ENCODE data around the gene IFT20.

Gene IFT20

DNA sequence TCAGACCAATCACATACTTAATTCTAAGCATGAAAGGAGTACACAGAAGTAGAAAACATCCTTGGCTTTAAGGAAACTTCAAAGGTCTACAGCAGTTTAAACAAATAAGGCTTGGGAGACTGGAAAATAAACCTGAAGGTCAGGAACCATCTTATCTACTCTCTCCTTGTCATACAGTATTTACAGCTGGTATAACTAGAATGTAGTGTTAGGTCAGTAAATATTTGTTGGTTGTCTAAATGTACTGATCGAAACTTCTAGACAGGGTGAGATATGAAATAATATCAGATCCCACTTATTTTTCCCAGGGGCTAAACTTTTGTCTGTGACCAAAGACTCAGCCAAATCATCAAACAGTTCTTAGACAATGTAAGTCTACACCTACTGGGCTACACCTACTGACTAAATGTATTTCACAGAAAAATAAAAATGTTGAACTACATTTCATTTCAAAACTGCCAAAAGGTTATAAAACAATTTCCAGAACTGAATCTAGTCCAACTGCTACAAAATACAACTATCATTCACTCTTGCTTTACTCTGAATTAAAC lies 43.4 kb downstream of the IFT20 start:
- Histone ChIP-seq H3K9ac (ENCODE audit: low read depth, low read length) (no peak overlapping the region), H3K4me1 (ENCODE audit: insufficient read depth, low read length) (no peaks in the 10 kb centered on the region), H3K9me3 (ENCODE audit: control insufficient read depth, insufficient read depth, low read length) (no peaks in the 10 kb centered on the region), H3K36me3 (ENCODE audit: insufficient read depth, low read length) (no peaks in the 10 kb centered on the region)

DNA sequence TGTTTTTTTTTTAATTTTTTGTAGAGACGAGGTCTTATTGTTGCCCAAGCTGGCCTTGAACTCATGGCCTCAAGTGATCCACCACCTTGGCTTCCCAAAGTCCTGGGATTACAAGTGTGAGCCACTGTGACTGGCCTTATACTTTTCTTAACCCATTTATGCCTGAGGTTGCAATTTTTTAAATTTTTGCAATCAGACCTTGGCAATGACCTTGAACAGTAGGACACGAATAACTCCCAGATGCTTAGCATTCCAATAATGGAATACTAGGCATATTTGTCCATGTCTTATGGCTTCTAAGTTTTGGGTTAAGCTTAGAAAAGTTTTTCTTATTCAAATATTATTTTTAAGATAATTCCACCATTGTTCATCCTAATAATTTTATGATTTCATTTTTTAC lies 44.6 kb downstream of the IFT20 start:
- H3K9ac ChIP-seq (ENCODE audit: low read depth, low read length) = no peak overlapping the region
- no peaks in the 10 kb centered on the region for H3K4me1 ChIP-seq (ENCODE audit: insufficient read depth, low read length)
- no peaks in the 10 kb centered on the region for H3K36me3 ChIP-seq (ENCODE audit: insufficient read depth, low read length)
- no peaks in the 10 kb centered on the region for H3K9me3 ChIP-seq (ENCODE audit: control insufficient read depth, insufficient read depth, low read length)

DNA sequence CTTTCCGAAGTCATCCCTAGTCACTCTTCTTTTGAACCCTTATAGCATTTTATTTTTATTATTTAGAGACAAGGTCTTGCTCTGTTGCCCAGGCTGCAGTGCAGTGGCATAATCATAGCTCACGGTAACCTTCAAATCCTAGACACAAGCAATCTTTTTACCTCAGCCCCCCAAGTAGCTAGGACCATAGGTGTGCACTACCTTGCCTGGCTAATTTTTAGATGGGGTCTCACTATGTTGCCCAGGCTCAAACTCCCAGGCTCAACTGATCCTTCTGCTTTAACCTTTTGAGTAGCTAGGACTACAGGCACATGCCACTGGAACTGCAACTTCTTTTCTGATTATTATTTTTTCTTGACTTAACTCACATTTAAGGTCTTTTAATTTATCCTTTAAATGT lies 49.3 kb downstream of the IFT20 start:
- Histone ChIP-seq H3K9me3 (ENCODE audit: control insufficient read depth, insufficient read depth, low read length) (no peaks in the 10 kb centered on the region), H3K4me1 (ENCODE audit: insufficient read depth, low read length) (peaks cover 11% of the 10 kb centered on the region), H3K9ac (ENCODE audit: low read depth, low read length) (no peak overlapping the region), H3K36me3 (ENCODE audit: insufficient read depth, low read length) (no peaks in the 10 kb centered on the region)

DNA sequence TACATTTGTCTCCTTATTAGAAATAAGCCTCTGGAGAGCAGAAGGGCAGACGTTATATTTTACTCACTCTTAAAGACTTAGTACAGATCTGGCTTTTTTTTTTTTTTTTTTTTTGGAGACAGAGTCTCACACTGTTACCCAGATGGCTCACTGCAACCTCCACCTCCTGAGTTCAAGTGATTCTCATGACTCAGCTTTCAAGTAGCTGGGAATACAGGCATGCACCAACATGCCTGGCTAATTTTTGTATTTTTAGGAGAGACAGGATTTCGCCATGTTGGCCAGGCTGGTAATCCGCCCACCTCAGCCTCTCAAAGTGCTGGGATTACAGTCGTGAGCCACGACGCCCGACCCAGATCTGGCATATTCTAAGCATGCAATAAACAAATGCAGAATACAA lies 52.7 kb downstream of the IFT20 start:
- no peak overlapping the region for H3K9ac ChIP-seq (ENCODE audit: low read depth, low read length)
- H3K36me3 ChIP-seq (ENCODE audit: insufficient read depth, low read length) = no peaks in the 10 kb centered on the region
- no peaks in the 10 kb centered on the region for H3K9me3 ChIP-seq (ENCODE audit: control insufficient read depth, insufficient read depth, low read length)
- H3K4me1 ChIP-seq (ENCODE audit: insufficient read depth, low read length) = peaks cover 11% of the 10 kb centered on the region

DNA sequence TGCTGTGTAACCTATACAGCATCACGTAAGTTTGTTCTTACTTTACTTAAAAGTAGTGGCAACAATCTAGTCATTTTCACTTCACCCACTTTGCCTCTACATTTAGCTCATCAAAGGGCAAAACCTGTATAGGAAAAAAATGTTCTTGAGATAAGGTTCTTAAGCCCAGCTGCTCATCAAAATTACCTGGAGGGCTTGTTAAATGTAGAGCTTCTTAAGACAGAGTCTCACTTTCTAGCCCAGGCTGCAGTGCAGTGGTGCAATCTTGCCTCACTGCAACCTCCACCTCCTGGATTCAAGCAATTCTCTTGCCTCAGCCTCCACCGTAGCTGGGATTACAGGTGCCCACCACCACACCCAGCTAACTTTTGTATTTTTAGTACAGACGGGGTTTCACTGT lies 54.4 kb downstream of the IFT20 start:
- Histone ChIP-seq H3K4me1 (ENCODE audit: insufficient read depth, low read length) (peaks cover 11% of the 10 kb centered on the region), H3K9me3 (ENCODE audit: control insufficient read depth, insufficient read depth, low read length) (no peaks in the 10 kb centered on the region)

DNA sequence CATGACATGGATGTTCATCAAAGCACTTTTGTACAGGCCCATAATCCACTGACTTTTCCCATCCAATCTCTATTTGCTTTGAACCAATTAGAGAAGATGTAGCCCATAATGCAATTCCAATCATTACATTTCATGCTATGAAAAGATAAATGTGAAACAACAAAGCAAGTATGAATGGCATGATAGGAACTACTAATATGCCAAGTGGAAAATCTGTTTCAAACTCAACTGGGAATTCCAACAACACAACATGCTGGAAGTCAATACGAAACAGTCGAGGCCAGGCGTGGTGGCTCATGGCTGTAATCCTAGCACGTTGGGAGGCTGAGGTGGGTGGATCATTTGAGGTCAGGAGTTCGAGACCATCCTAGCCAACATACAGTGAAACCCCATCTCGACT lies 55.9 kb downstream of the IFT20 start:
- Histone ChIP-seq H3K9ac (ENCODE audit: low read depth, low read length) (no peak overlapping the region), H3K9me3 (ENCODE audit: control insufficient read depth, insufficient read depth, low read length) (no peaks in the 10 kb centered on the region), H3K36me3 (ENCODE audit: insufficient read depth, low read length) (no peaks in the 10 kb centered on the region), H3K4me1 (ENCODE audit: insufficient read depth, low read length) (peaks cover 15% of the 10 kb centered on the region)

More for the DNA sequence above, 54.4 kb downstream of the IFT20 start:
- H3K9ac ChIP-seq (ENCODE audit: low read depth, low read length) = no peak overlapping the region
- H3K36me3 ChIP-seq (ENCODE audit: insufficient read depth, low read length) = no peaks in the 10 kb centered on the region

Data from ES-I3 (cell line).